Measurements from ENCODE around the gene CHRNA7. TPM values are rescaled to one million over a fixed set of nuclear protein-coding genes. Genes with fewer than 3 reads are reported as not detected.

The CHRNA7 gene
- total RNA-seq, 2 donors from 2014 or later, result 3.7 to 9.3 TPM

DNA sequence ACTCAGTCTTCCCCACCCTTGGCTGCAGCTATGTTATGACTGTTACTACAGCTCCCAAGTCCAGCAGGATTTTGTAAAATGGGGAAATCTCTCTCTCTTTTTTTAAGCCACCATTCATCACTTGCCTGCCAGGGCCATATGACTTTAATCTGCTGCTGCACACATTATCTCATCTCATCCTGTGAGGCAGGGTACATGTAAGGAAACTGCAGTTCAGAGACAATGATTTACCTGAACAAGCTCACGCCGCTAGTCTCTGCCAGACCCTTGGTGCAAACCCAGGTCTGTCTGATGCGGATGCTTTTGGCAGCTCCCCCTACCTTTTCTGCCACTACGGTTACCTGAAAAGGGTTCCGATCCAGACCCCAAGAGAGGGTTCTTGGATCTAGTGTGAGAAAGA, 78.3 kb downstream of the CHRNA7 start:
- H3K9me3 ChIP-seq, result no peaks in the 10 kb centered on the region
- no peaks in the 10 kb centered on the region for H3K4me1 ChIP-seq (replicated peaks)
- H3K27ac ChIP-seq, result no peak overlapping the region
- 95% methylated on average over 5 of the region's 5 CpGs for WGBS
- no peak for DNase-seq (ENCODE audit: low spot score)
- H3K36me3 ChIP-seq, result no peaks in the 10 kb centered on the region
- no peaks in the 10 kb centered on the region for H3K27me3 ChIP-seq (replicated peaks; ENCODE audit: insufficient read depth)
- TF ChIP-seq, protein P1, sequence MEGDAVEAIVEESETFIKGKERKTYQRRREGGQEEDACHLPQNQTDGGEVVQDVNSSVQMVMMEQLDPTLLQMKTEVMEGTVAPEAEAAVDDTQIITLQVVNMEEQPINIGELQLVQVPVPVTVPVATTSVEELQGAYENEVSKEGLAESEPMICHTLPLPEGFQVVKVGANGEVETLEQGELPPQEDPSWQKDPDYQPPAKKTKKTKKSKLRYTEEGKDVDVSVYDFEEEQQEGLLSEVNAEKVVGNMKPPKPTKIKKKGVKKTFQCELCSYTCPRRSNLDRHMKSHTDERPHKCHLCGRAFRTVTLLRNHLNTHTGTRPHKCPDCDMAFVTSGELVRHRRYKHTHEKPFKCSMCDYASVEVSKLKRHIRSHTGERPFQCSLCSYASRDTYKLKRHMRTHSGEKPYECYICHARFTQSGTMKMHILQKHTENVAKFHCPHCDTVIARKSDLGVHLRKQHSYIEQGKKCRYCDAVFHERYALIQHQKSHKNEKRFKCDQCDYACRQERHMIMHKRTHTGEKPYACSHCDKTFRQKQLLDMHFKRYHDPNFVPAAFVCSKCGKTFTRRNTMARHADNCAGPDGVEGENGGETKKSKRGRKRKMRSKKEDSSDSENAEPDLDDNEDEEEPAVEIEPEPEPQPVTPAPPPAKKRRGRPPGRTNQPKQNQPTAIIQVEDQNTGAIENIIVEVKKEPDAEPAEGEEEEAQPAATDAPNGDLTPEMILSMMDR (IDR thresholded peaks at IDR 0.05), result no peak
- TF ChIP-seq POLR2A (IDR thresholded peaks at IDR 0.05) (no peak), POLR2AphosphoS5 (IDR thresholded peaks at IDR 0.05) (no peak)
- no peak overlapping the region for H3K4me3 ChIP-seq
- intact Hi-C loops (cut with DNase I), result no loop called here

DNA sequence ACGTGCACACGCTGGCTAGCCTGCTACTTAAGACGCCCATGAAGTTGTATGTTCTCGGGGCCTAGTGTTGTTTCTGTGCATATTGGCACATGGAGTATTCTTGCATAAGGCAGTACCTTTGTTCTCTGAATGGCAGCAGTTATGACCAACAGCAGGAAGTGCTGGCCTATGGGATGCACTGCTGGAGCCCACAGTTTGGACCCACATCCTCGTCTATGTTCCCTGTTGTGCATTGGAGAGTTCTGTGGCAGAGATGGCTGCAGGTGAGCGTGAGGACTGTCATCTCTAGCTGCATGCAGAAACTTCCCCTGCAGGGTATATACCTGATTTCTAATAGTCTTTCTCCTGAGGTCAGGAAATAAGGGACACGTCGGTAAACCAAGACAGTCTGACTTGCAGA, 81.8 kb downstream of the CHRNA7 start:
- Histone ChIP-seq H3K27ac (no peak overlapping the region), H3K4me3 (no peak overlapping the region), H3K4me1 (replicated peaks) (no peaks in the 10 kb centered on the region), H3K9me3 (no peaks in the 10 kb centered on the region), H3K36me3 (no peaks in the 10 kb centered on the region), H3K27me3 (replicated peaks; ENCODE audit: insufficient read depth) (no peaks in the 10 kb centered on the region)
- TF ChIP-seq POLR2A (IDR thresholded peaks at IDR 0.05), result no peak
- no peak for TF ChIP-seq POLR2AphosphoS5 (IDR thresholded peaks at IDR 0.05)
- TF ChIP-seq, protein P1 (IDR thresholded peaks at IDR 0.05), result no peak
- 68% methylated on average over 8 of the region's 8 CpGs for WGBS
- DNase-seq (ENCODE audit: low spot score), result no peak
- intact Hi-C loops (cut with DNase I), result no loop called here

DNA sequence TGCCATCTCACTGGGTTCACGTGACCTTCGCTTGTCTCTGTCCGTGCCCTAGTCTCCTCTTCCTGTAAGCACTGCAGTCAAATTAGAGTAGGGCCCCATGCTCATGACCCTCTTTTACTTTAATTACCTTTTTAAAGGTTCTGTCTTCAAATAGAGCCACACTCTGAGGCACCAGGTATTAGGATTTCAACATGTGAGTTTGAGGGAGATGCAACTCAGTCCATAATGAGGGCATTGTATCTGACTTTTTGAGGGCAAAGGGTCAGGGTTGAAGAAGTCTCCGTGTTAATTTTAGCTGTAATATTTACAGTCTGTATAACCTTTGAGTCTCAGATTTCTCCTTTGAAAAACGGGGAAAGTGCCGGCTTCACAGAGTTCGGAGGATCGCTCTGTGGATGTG, 82.9 kb downstream of the CHRNA7 start:
- intact Hi-C loops (cut with DNase I), result no loop called here
- Histone ChIP-seq H3K27me3 (replicated peaks; ENCODE audit: insufficient read depth) (no peaks in the 10 kb centered on the region), H3K27ac (no peak overlapping the region), H3K4me3 (no peak overlapping the region), H3K36me3 (no peaks in the 10 kb centered on the region), H3K9me3 (no peaks in the 10 kb centered on the region), H3K4me1 (replicated peaks) (no peaks in the 10 kb centered on the region)
- DNase-seq (ENCODE audit: low spot score), result no peak
- WGBS, result 70% methylated on average over 8 of the region's 8 CpGs
- TF ChIP-seq, protein P1 (IDR thresholded peaks at IDR 0.05), result no peak
- TF ChIP-seq POLR2A (IDR thresholded peaks at IDR 0.05), result no peak
- TF ChIP-seq POLR2AphosphoS5 (IDR thresholded peaks at IDR 0.05), result no peak

DNA sequence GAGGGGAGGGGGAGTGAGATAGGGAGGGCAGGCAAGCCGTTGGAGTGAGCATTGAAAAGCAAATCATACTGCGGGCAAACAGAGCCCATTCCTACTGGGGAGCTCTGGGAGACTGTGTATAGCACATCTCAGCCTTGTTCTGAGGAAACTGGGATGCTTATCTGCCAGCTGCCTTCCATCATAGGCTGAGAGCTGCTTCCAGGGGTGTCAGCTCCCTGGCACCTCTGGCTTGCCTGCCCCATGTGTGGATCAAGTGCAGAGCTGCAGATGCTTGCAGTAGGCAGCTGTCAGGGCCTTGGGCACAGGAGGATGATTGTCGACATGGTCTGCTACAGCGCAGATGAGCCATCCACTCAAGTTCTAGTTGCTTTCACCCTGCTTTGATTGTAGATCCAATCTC, 86.8 kb downstream of the CHRNA7 start:
- intact Hi-C loops (cut with DNase I), result no loop called here
- TF ChIP-seq, protein P1 (IDR thresholded peaks at IDR 0.05), result no peak
- TF ChIP-seq POLR2A (IDR thresholded peaks at IDR 0.05), result no peak
- TF ChIP-seq POLR2AphosphoS5 (IDR thresholded peaks at IDR 0.05), result no peak
- DNase-seq (ENCODE audit: low spot score), result no peak
- WGBS, result 69% methylated on average over 4 of the region's 4 CpGs
- H3K27me3 ChIP-seq (replicated peaks; ENCODE audit: insufficient read depth), result no peaks in the 10 kb centered on the region
- H3K27ac ChIP-seq, result no peak overlapping the region
- H3K4me3 ChIP-seq, result no peak overlapping the region
- H3K4me1 ChIP-seq (replicated peaks), result no peaks in the 10 kb centered on the region
- no peaks in the 10 kb centered on the region for H3K36me3 ChIP-seq
- H3K9me3 ChIP-seq, result no peaks in the 10 kb centered on the region

DNA sequence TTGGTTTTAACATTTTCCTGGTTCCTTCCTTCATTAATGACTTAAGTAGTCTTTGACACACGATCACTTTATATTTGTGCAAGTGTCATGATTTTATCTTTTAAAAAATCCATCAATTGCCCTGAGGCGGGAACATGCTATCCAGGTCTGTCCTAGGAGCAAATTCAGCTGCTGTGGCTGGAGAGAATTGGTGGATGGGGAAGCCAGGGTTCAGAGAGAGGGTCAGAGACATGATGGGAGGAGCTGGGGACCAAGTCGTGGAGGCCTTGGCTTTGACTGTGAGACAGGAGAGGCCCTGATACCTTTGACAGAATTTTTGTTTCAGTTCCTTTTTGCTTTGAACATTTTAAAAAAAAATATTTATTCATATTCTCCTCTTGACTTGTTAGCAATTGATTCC, 89.0 kb downstream of the CHRNA7 start:
- 57% methylated on average over 3 of the region's 3 CpGs for WGBS
- Histone ChIP-seq H3K27me3 (replicated peaks; ENCODE audit: insufficient read depth) (no peaks in the 10 kb centered on the region), H3K36me3 (no peaks in the 10 kb centered on the region), H3K9me3 (no peaks in the 10 kb centered on the region), H3K4me3 (no peak overlapping the region), H3K4me1 (replicated peaks) (no peaks in the 10 kb centered on the region), H3K27ac (no peak overlapping the region)
- intact Hi-C loops (cut with DNase I), result no loop called here
- TF ChIP-seq POLR2A (IDR thresholded peaks at IDR 0.05) (no peak), POLR2AphosphoS5 (IDR thresholded peaks at IDR 0.05) (no peak)
- TF ChIP-seq, protein P1 (IDR thresholded peaks at IDR 0.05), result no peak
- DNase-seq (ENCODE audit: low spot score), result no peak
